ENCODE results near the gene BASP1.
"Not testable (repeated sequence)": the region's sequence is repeated elsewhere in the genome, so short reads cannot be mapped to it uniquely, and the experiment has no call there.

BASP1 gene

DNA sequence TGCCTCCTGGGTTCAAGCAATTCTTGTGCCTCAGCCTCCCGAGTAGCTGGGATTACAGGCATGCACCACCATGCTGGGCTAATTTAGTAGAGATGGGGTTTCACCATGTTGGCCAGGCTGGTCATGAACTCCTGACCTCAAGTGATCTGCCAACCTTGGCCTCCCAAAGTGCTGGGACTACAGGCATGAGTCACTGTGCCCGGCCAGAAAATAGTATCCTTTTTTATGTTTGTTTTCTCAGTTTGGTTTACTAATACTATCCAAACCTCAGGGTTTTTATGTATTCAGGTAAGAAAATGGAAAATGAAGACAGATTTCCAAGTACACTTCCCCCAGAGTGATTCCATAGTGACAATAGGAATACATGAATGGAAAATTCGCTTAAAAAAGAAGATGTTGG, 101.7 kb downstream of the BASP1 start:
- DNase-seq (ENCODE audit: low read depth, low spot score) = not testable (repeated sequence)

DNA sequence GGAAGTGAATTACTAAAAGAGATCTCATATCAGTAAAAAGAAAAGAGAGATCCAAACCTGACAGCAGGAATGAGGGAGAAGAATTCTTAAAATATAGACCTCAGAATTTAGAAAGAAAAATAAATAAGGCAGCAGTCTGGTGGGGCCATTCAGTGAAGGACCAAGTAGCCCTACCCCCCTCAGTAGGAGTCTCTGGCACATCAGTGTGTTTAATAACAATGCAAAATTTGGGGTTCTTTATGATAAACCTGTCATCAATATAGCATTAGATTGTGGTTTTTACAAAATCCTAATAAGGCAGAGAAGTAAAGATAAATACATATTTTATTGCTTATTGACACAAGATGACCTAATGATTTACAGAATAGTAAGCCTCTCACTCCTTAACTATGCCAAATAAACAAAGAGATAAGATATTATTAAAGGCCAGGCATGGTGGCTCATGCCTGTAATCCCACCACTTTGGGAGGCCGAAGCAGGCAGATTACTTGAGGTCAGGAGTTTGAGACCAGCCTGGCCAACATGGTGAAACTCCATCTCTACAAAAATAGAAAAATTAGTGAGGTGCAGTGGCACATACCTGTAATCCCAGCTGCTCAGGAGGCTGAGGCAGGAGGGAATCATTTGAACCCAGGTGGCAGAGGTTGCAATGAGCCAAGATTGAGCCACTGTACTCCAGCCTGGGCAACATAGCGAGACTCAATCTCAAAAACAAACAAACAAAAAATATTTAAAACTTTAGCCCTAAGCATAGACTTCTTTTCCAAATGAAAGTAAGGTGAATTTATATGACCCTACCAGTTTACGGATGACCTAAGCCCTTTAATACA, 108.6 kb downstream of the BASP1 start:
- no peak for DNase-seq (ENCODE audit: low read depth, low spot score)

Measured in brain pericyte (primary cell).